Measurements from ENCODE around the gene CAPN2.

- TF ChIP-seq TAF1 (IDR thresholded peaks at IDR 0.05; ENCODE audit: low read depth) (no peak), CREB1 (IDR thresholded peaks at IDR 0.05; ENCODE audit: low read depth) (no peak), RAD21 (IDR thresholded peaks at IDR 0.05; ENCODE audit: low read depth) (no peak), TCF12 (IDR thresholded peaks at IDR 0.05; ENCODE audit: low read depth) (no peak)
Observed at GRCh38 chr1:223700388-223700918, 11.9 kb upstream of the CAPN2 start.

Measured in Ishikawa (cell line).